HEK293T (cell line): ENCODE data around the gene DLST.
"Not testable (repeated sequence)": the region's sequence is repeated elsewhere in the genome, so short reads cannot be mapped to it uniquely, and the experiment has no call there.

Source experiments
- ARNT ChIP-seq: fragments of 450-650 bp; IDR thresholded peaks from 2 replicates; pipeline ENCODE4 v1.6.1; 2017; ENCODE audit warnings: mild to moderate bottlenecking
- FOXK2 ChIP-seq: fragments of 450-650 bp; IDR thresholded peaks from 2 replicates; pipeline ENCODE4 v1.6.1; 2016; ENCODE audit warnings: mild to moderate bottlenecking
- FOXM1 ChIP-seq: fragments of 450-650 bp; IDR thresholded peaks from 2 replicates; pipeline ENCODE4 v1.6.1; 2017; ENCODE audit warnings: mild to moderate bottlenecking, borderline replicate concordance
- L3MBTL2 ChIP-seq: fragments of 450-650 bp; conservative IDR thresholded peaks from 2 replicates; pipeline ENCODE4 v1.6.1; 2016; ENCODE audit warnings: mild to moderate bottlenecking
- SP1 ChIP-seq: fragments of 450-650 bp; IDR thresholded peaks from 2 replicates; pipeline ENCODE4 v1.6.1; 2017
- TARDBP ChIP-seq: fragments of 450-650 bp; IDR thresholded peaks from 2 replicates; pipeline ENCODE4 v1.6.1; 2016
- ZNF384 ChIP-seq: fragments of 450-650 bp; IDR thresholded peaks from 2 replicates; pipeline ENCODE4 v1.6.1; 2016
- TF ChIP-seq, protein P1 (sequence below): fragments of 450-650 bp; IDR thresholded peaks from 2 replicates; pipeline ENCODE4 v1.6.1; 2016

DNA sequence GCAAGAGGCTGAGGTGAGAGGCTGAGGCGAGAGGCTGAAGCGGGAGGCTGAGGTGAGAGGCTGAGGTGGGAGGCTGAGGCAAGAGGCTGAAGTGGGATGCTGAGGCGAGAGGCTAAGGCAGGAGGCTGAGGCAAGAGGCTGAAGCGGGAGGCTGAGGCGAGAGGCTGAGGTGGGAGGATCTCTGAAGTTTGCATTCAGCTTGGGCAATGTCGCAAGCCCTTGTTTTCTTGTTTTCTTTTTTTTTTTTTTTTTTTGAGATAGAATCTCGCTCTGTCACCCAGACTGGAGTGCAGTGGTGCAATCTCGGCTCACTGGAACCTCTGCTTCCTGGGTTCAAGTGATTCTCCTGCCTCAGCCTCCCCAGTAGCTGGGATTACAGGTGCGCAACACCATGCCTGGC lies 50.0 kb downstream of the DLST start:
- TF ChIP-seq SP1, TARDBP, FOXM1, FOXK2, ZNF384, ARNT, L3MBTL2: not testable (repeated sequence)
- TF ChIP-seq, protein P1, sequence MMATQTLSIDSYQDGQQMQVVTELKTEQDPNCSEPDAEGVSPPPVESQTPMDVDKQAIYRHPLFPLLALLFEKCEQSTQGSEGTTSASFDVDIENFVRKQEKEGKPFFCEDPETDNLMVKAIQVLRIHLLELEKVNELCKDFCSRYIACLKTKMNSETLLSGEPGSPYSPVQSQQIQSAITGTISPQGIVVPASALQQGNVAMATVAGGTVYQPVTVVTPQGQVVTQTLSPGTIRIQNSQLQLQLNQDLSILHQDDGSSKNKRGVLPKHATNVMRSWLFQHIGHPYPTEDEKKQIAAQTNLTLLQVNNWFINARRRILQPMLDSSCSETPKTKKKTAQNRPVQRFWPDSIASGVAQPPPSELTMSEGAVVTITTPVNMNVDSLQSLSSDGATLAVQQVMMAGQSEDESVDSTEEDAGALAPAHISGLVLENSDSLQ, result not testable (repeated sequence)
